Fibroblast of mammary gland (primary cell): ENCODE measurements around the gene EZH1.

Experiments
- DNase-seq: peaks from one replicate; pipeline ENCODE4 v3.0.0-alpha.2; 2010; ENCODE audit warnings: low read depth
- H3K4me3 ChIP-seq: 2 replicates; pipeline ENCODE4 v1.5.1; 2011; ENCODE audit warnings: low read depth, mild to moderate bottlenecking, low read length, moderate library complexity; ENCODE audit not compliant: control insufficient read depth
- TF ChIP-seq, protein P1 (sequence below): conservative IDR thresholded peaks from 2 replicates; pipeline ENCODE4 v1.5.1; 2011; ENCODE audit warnings: low read depth, low read length, inconsistent platforms; ENCODE audit not compliant: control insufficient read depth, insufficient read depth

The EZH1 gene

DNA sequence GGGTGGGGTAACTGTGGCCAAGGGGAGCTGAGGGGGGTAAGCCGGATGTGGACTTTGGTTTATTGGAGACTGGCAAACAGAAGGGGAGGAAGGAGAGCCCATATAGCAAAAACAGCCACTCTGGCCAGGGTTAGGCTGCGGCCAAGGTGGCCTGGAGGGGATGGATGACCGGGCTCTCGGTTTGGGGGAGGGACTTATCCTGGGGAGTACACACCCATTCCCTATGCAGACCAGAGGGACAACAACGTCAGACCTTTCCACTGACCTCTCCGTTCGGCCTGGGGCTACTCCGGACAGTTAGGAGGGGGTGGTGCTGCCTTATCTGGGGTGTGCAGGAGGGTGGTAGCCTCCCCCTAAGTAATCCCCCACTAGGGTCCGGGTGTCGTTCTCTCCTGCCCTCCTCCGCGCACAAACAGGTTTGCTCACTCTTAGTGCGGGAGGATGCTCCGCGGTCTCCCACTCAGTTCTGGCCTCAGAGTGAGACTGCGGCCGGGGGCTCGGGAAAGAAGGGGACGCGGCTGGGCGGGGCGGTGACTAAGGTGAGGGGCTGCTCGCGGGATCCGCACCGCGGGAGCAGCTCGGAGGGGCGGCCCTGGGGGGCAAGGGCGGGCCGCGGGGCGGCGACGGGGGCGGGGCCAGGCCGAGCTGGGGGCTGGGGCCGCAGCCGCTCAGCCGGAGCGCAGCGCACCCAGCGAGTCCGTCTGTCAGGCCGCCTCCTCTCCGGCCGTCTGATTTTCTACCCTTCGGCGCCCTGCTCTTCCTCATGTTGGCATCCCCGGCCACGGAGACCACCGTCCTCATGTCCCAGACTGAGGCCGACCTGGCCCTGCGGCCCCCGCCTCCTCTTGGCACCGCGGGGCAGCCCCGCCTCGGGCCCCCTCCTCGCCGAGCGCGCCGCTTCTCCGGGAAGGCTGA, 35.4 kb upstream of the EZH1 start, which contains the start of gene WNK4:
WNK4 (plus strand) TSS at position 675 of the 915 bp plus-strand sequence; CDS start at position 764, 89 bp downstream.
- peak; percentile 46 for DNase-seq
- TF ChIP-seq, protein P1, sequence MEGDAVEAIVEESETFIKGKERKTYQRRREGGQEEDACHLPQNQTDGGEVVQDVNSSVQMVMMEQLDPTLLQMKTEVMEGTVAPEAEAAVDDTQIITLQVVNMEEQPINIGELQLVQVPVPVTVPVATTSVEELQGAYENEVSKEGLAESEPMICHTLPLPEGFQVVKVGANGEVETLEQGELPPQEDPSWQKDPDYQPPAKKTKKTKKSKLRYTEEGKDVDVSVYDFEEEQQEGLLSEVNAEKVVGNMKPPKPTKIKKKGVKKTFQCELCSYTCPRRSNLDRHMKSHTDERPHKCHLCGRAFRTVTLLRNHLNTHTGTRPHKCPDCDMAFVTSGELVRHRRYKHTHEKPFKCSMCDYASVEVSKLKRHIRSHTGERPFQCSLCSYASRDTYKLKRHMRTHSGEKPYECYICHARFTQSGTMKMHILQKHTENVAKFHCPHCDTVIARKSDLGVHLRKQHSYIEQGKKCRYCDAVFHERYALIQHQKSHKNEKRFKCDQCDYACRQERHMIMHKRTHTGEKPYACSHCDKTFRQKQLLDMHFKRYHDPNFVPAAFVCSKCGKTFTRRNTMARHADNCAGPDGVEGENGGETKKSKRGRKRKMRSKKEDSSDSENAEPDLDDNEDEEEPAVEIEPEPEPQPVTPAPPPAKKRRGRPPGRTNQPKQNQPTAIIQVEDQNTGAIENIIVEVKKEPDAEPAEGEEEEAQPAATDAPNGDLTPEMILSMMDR: no peak
- peak within 1 kb of the TSS; percentile 64 for H3K4me3 ChIP-seq

DNA sequence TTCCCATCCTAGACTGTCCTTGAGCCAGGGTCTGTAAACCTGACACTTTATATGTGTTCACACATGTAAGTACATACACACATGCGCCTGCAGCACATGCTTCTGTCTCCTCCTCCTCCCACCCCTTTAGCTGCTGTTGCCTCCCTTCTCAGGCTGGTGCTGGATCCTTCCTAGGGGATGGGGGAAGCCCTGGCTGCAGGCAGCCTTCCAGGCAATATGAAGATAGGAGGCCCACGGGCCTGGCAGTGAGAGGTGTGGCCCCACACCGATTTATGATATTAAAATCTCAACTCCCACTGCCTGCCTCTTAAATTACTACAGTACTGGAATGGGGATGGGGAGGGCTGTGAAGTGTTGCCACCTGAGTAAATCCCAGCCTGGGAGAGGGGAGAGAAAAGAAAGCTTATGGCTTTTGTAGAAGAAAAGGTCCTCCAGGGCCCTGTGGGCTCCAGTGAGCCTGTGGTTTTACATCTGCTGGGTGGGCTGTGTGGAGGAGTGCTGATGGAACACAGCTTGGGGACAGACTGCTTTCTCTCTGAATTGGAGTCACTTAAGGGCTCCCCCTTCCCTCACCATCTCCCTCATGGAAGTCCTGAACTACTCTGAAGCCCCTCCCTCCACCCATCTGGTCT, 34.6 kb upstream of the EZH1 start:
- no peak for DNase-seq
- TF ChIP-seq, protein P1: no peak
- no peak overlapping the region for H3K4me3 ChIP-seq

DNA sequence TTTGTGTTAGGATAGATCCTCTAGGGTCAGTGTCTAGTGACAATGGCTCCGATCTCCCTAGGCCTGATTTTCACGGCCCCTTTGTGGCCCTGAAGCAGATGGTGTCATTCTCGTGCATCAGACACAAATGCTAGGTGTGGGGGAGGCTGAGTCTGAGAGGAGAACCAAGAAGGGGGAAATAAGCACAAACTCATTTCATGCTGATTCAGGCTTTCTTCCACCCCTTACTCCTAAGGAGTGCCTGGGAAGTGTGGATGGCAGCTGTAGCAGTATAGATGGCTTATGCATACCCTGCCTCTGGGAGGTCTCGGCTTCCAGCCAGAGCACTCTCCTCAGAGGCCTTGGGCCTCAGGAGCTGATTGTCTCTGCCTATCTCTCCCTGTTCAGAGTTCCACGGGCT, 33.7 kb upstream of the EZH1 start:
- DNase-seq: no peak
- TF ChIP-seq, protein P1: no peak
- H3K4me3 ChIP-seq: no peak overlapping the region

DNA sequence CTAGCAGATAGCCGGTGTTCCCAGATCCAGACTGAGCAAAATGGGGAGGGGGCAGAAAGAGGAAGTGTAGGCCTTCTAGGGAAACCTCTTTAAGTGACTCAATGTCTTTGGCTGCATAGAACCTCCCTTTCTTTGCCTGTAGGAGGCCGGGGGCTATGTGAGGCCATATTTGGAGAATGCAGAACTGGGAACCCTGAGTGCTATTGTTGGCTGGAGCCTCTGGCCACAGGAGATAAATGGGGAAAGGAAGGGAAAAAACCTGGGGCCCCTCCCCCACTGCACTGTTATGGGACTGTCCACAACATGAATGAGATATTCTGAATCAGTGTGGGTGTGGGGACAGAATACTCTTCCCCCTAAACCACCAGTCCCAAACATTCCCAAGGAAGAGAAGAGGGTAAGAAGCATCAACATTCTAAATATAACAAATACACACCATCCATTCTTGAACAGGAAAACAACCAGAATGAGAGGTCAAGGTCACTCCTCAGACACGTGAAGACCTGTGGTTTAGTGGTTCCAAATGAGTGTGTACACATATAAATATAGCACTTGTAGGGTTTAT, 30.8 kb upstream of the EZH1 start:
- no peak overlapping the region for H3K4me3 ChIP-seq
- TF ChIP-seq, protein P1: no peak
- DNase-seq: no peak

DNA sequence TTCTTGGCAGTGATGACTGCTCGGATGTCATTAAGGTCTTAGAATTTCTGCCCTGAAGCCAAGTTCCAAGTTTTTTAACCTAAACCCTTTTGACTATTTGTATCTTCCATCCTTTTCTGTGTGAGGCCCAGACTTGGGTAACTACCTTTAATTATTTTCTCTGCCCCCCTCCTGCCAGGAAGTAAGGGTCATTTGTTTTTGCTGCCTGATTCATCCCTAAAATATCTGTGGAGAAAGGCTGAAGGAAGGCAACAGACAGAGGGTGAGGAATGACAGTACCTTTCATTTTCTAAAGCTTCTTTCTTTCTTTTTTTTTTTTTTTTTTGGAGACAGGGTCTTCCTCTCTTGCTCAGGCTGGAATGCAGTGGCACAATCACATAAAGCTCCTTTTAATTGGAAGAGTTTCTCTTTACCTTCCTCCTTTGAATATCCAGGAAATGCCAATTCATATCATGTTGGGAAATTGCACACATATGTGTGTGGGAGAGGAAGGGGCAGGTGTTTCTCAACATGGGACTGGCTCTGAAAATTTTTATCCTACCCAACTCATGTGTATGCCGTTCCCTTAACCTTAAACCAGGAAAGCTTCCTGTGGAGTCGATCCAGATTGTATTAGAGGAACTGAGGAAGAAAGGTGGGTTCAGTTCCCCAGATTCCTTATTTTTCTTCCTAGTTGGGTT, 29.4 kb upstream of the EZH1 start:
- DNase-seq: no peak
- H3K4me3 ChIP-seq: peak overlapping the region; percentile 98
- TF ChIP-seq, protein P1: no peak

DNA sequence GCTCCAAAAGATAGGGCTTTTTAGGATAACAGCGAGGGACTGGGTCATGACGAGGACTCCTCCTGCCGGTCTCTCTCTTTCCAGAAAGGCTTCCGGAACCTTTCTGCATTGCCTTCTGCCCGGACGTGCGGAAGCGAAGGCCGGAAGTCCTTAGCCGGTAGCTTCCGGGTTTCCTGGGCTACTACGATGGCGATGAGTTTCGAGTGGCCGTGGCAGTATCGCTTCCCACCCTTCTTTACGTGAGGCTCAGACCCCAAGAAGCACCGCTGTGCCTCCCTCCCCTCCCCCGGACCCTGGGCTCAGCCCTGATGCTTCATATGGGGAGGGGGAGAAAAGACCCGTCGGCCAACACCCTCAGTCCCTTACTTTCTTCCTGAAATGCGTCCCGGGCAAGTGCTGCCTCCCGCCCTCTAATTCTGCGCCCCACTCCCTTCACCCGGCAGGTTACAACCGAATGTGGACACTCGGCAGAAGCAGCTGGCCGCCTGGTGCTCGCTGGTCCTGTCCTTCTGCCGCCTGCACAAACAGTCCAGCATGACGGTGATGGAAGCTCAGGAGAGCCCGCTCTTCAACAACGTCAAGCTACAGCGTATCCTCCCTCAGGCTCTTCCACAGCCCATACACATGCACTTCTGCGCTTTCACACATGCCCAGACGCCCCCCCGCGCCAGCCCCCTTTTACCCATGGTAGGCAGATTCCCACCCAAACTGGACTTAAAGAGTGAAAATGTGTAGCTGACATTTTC, 28.6 kb upstream of the EZH1 start, which contains the start of gene VPS25:
VPS25 (plus strand) TSS at position 160 of the 746 bp plus-strand sequence; CDS start at position 187, 27 bp downstream.
- TF ChIP-seq, protein P1: peak; percentile 15
- peak; percentile 87 for DNase-seq
- peak within 1 kb of the TSS; percentile 98 for H3K4me3 ChIP-seq
